GM12878 (cell line): Measurements from ENCODE around the gene RASGRF1. TPM values are rescaled to one million over a fixed set of nuclear protein-coding genes. Genes with fewer than 3 reads are reported as not detected.

Experiments used
- BCL11A ChIP-seq: IDR thresholded peaks from 2 replicates; pipeline ENCODE4 v1.6.1; 2011; ENCODE audit warnings: low read depth, low read length
- BHLHE40 ChIP-seq, 2 experiments: fragments of 450-650 bp in 1 of 2; IDR thresholded peaks; 2 replicates each; pipeline ENCODE4 v1.6.1; 2011 to 2017; ENCODE audit warnings: low read depth in 2 of 2, borderline replicate concordance in 1 of 2, improper control_type of control experiment in 1 of 2, low read length in 1 of 2, mild to moderate bottlenecking in 1 of 2
- EGR1 ChIP-seq, 2 experiments: IDR thresholded peaks; 1 replicate in 1 of 2; 2 replicates in 1 of 2; pipeline ENCODE4 v1.6.1; 2011 to 2012; ENCODE audit warnings: low read depth in 2 of 2, low read length in 2 of 2, borderline replicate concordance in 1 of 2, mild to moderate bottlenecking in 1 of 2, moderate library complexity in 1 of 2
- GABPA ChIP-seq: IDR thresholded peaks from 2 replicates; pipeline ENCODE4 v1.6.1; 2014; ENCODE audit warnings: antibody characterized with exemption, low read depth, mild to moderate bottlenecking, inconsistent platforms
- HDAC6 ChIP-seq: fragments of 200-600 bp; sonication (generic); IDR thresholded peaks from one replicate; pipeline ENCODE4 v1.8.0; 2017; ENCODE audit warnings: antibody characterized with exemption; ENCODE audit not compliant: unreplicated experiment
- HDGF ChIP-seq: fragments of 450-650 bp; IDR thresholded peaks from 2 replicates; pipeline ENCODE4 v1.6.1; 2016; ENCODE audit warnings: antibody characterized with exemption
- JUND ChIP-seq: IDR thresholded peaks from 2 replicates; pipeline ENCODE4 v1.6.1; 2012; ENCODE audit warnings: low read depth, mild to moderate bottlenecking, low read length, improper control_type of control experiment, moderate library complexity
- KAT2A ChIP-seq: conservative IDR thresholded peaks from 2 replicates; pipeline ENCODE4 v1.6.1; 2011; ENCODE audit warnings: low read depth, low read length; ENCODE audit not compliant: control insufficient read depth
- MTA2 ChIP-seq: fragments of 450-650 bp; IDR thresholded peaks from 2 replicates; pipeline ENCODE4 v1.6.1; 2016; ENCODE audit warnings: low read depth, mild to moderate bottlenecking, moderate library complexity
- MTA3 ChIP-seq: IDR thresholded peaks from 2 replicates; pipeline ENCODE4 v1.6.1; 2012; ENCODE audit warnings: low read length, inconsistent platforms, borderline replicate concordance
- RAD51 ChIP-seq: fragments of 450-650 bp; IDR thresholded peaks from 2 replicates; pipeline ENCODE4 v1.6.1; 2016; ENCODE audit warnings: moderate library complexity, mild to moderate bottlenecking, inconsistent platforms
- WRNIP1 ChIP-seq: IDR thresholded peaks from 2 replicates; pipeline ENCODE4 v1.6.1; 2011; ENCODE audit warnings: low read depth, low read length, improper control_type of control experiment, borderline replicate concordance
- polyA plus RNA-seq, 11 experiments: library from polyadenylated mRNA; depleted of rRNA in 4 of 11; unstranded in 6 of 11; stranded (reverse) in 5 of 11; fragments of >200 nt; fragmentation: Nextera tagmentation in 4 of 11; fragmentation: Illumina TruSeq in 1 of 11; extraction: Ambion mirVana in 4 of 11; extraction: Trizol in 1 of 11; gene quantifications; 1 replicate in 1 of 11; 2 replicates in 10 of 11; pipeline versions ENCODE4 v1.2.1 to v1.2.3, GENCODE V29; 2011 to 2016; ENCODE audit warnings: inconsistent platforms in 2 of 11, missing spikeins in 2 of 11, low read depth in 1 of 11
- total RNA-seq, 4 experiments: library from RNA; depleted of rRNA in 3 of 4; stranded (reverse); fragments of >200 nt in 3 of 4; fragmentation: Illumina TruSeq in 1 of 4; extraction: Trizol in 1 of 4; gene quantifications; 2 replicates each; pipeline versions ENCODE4 v1.2.1 to v1.2.3, GENCODE V29; 2013 to 2021
- TF ChIP-seq, protein P1 (sequence below): fragments of 450-650 bp; IDR thresholded peaks from 2 replicates; pipeline ENCODE4 v1.6.1; 2016; ENCODE audit warnings: mild to moderate bottlenecking, moderate library complexity, borderline replicate concordance
- TF ChIP-seq, protein P2 (sequence below): IDR thresholded peaks from 2 replicates; pipeline ENCODE4 v1.6.1; 2011; ENCODE audit warnings: borderline replicate concordance, low read depth, mild to moderate bottlenecking, moderate library complexity, low read length; ENCODE audit not compliant: insufficient read depth, poor library complexity, severe bottlenecking
- TF ChIP-seq, protein P3 (sequence below): fragments of 450-650 bp; formaldehyde crosslinking; IDR thresholded peaks from 2 replicates; pipeline ENCODE4 v1.4.0; 2022; ENCODE audit warnings: mild to moderate bottlenecking, moderate library complexity
- TF ChIP-seq, protein P4 (sequence below): IDR thresholded peaks from 2 replicates; pipeline ENCODE4 v1.6.1; 2012; ENCODE audit warnings: low read depth, low read length, improper control_type of control experiment
- TF ChIP-seq, protein P5 (sequence below): IDR thresholded peaks from 2 replicates; pipeline ENCODE4 v1.6.1; 2011; ENCODE audit warnings: borderline replicate concordance, low read depth, mild to moderate bottlenecking, moderate library complexity, mixed read lengths, low read length; ENCODE audit not compliant: insufficient read depth; ENCODE audit errors: extremely low read length
- TF ChIP-seq, protein P6 (sequence below): IDR thresholded peaks from 2 replicates; pipeline ENCODE4 v1.6.1; 2011; ENCODE audit warnings: low read depth, low read length, improper control_type of control experiment, borderline replicate concordance

The RASGRF1 gene
- total and polyA plus RNA-seq, 10 of the 15 experiments (the other 5 are each of a cell fraction or from before 2014, with no cell fraction given): 0.20 to 1.9 (median 0.86) TPM

DNA sequence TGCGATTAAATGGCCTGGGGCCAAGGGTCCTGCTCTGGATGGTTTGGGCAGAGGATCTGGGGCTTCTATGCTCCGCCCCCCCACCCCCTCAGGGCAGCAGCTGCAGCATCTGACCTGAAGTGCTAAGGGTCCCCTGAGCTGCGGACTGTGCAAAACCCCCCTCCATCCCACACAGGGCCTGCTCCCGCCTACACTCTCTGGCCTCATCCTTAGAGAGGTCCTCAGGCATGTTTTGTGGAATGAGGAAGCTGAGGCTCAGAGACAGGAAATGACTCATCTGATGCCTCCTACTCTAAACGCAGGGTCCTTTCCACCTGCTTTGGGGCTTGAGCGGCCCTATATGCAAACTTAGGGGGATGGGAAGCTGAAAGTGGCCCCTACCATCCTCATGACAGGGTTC is 86.2 kb downstream of the RASGRF1 start (continued):
- TF ChIP-seq WRNIP1 (no peak), EGR1 (IDR thresholded peaks at IDR 0.05; ENCODE audit: borderline replicate concordance in 1 of 2, low read depth in 2 of 2, low read length in 2 of 2) (peak in 1 of 2 experiments; percentile 84; a peak in 2 of 3 replicates), MTA2 (peak; percentile 81), BHLHE40 (IDR thresholded peaks at IDR 0.05; ENCODE audit: borderline replicate concordance in 1 of 2, low read depth in 2 of 2, low read length in 1 of 2) (peak; percentile 41 to 64; a peak in 1 of 4 replicates), HDGF (no peak), KAT2A (no peak), JUND (peak; percentile 86), HDAC6 (no peak), BCL11A (peak; percentile 90), MTA3 (peak; percentile 87; the same call in 1 of the 2 replicates), RAD51 (no peak), GABPA (no peak; the same call in 1 of the 2 replicates)
- TF ChIP-seq, protein P1, sequence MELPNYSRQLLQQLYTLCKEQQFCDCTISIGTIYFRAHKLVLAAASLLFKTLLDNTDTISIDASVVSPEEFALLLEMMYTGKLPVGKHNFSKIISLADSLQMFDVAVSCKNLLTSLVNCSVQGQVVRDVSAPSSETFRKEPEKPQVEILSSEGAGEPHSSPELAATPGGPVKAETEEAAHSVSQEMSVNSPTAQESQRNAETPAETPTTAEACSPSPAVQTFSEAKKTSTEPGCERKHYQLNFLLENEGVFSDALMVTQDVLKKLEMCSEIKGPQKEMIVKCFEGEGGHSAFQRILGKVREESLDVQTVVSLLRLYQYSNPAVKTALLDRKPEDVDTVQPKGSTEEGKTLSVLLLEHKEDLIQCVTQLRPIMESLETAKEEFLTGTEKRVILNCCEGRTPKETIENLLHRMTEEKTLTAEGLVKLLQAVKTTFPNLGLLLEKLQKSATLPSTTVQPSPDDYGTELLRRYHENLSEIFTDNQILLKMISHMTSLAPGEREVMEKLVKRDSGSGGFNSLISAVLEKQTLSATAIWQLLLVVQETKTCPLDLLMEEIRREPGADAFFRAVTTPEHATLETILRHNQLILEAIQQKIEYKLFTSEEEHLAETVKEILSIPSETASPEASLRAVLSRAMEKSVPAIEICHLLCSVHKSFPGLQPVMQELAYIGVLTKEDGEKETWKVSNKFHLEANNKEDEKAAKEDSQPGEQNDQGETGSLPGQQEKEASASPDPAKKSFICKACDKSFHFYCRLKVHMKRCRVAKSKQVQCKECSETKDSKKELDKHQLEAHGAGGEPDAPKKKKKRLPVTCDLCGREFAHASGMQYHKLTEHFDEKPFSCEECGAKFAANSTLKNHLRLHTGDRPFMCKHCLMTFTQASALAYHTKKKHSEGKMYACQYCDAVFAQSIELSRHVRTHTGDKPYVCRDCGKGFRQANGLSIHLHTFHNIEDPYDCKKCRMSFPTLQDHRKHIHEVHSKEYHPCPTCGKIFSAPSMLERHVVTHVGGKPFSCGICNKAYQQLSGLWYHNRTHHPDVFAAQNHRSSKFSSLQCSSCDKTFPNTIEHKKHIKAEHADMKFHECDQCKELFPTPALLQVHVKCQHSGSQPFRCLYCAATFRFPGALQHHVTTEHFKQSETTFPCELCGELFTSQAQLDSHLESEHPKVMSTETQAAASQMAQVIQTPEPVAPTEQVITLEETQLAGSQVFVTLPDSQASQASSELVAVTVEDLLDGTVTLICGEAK: no peak
- TF ChIP-seq, protein P2, sequence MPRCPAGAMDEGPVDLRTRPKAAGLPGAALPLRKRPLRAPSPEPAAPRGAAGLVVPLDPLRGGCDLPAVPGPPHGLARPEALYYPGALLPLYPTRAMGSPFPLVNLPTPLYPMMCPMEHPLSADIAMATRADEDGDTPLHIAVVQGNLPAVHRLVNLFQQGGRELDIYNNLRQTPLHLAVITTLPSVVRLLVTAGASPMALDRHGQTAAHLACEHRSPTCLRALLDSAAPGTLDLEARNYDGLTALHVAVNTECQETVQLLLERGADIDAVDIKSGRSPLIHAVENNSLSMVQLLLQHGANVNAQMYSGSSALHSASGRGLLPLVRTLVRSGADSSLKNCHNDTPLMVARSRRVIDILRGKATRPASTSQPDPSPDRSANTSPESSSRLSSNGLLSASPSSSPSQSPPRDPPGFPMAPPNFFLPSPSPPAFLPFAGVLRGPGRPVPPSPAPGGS: no peak
- TF ChIP-seq, protein P3, sequence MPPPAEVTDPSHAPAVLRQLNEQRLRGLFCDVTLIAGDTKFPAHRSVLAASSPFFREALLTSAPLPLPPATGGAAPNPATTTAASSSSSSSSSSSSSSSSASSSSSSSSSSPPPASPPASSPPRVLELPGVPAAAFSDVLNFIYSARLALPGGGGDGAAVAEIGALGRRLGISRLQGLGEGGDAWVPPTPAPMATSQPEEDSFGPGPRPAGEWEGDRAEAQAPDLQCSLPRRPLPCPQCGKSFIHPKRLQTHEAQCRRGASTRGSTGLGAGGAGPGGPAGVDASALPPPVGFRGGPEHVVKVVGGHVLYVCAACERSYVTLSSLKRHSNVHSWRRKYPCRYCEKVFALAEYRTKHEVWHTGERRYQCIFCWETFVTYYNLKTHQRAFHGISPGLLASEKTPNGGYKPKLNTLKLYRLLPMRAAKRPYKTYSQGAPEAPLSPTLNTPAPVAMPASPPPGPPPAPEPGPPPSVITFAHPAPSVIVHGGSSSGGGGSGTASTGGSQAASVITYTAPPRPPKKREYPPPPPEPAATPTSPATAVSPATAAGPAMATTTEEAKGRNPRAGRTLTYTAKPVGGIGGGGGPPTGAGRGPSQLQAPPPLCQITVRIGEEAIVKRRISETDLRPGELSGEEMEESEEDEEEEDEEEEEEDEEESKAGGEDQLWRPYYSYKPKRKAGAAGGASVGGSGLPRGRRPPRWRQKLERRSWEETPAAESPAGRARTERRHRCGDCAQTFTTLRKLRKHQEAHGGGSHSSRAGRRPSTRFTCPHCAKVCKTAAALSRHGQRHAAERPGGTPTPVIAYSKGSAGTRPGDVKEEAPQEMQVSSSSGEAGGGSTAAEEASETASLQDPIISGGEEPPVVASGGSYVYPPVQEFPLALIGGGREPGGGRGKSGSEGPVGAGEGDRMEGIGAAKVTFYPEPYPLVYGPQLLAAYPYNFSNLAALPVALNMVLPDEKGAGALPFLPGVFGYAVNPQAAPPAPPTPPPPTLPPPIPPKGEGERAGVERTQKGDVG (CRISPR knock-in tag): no peak
- TF ChIP-seq, protein P4, sequence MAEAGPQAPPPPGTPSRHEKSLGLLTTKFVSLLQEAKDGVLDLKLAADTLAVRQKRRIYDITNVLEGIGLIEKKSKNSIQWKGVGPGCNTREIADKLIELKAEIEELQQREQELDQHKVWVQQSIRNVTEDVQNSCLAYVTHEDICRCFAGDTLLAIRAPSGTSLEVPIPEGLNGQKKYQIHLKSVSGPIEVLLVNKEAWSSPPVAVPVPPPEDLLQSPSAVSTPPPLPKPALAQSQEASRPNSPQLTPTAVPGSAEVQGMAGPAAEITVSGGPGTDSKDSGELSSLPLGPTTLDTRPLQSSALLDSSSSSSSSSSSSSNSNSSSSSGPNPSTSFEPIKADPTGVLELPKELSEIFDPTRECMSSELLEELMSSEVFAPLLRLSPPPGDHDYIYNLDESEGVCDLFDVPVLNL: no peak
- TF ChIP-seq, protein P5, sequence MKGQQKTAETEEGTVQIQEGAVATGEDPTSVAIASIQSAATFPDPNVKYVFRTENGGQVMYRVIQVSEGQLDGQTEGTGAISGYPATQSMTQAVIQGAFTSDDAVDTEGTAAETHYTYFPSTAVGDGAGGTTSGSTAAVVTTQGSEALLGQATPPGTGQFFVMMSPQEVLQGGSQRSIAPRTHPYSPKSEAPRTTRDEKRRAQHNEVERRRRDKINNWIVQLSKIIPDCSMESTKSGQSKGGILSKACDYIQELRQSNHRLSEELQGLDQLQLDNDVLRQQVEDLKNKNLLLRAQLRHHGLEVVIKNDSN: no peak
- TF ChIP-seq, protein P6, sequence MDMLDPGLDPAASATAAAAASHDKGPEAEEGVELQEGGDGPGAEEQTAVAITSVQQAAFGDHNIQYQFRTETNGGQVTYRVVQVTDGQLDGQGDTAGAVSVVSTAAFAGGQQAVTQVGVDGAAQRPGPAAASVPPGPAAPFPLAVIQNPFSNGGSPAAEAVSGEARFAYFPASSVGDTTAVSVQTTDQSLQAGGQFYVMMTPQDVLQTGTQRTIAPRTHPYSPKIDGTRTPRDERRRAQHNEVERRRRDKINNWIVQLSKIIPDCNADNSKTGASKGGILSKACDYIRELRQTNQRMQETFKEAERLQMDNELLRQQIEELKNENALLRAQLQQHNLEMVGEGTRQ: no peak
